ENCODE data around the gene PADI4.
"Not testable (repeated sequence)": the region's sequence is repeated elsewhere in the genome, so short reads cannot be mapped to it uniquely, and the experiment has no call there.

PADI4 gene

DNA sequence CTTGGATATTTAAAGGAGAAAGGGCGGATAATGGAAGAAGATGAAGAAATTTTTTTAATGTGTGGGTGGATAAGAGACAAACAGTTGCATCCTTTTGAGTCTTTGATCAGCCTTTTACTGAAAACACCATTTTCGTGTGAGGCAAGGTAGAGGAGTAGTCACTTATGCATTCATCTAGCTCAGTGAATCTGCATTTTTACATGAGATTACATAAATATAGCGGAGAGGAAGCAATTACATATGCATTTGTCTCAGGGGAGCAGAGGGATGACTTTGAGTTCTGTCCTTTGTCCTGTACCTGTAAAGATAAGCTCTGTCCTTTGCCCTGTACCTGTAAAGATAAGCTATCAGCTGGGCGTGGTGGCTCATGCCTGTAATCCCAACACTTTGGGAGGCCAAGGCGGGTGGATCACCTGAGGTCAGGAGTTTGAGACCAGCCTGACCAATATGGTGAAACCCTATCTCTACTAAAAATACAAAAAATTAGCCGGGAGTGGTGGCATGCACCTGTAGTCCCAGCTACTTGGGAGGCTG, 13.9 kb downstream of the PADI4 start:
- not testable (repeated sequence) for H3K27me3 ChIP-seq (ENCODE audit: control insufficient read depth, insufficient read depth, low read length); H3K4me1 ChIP-seq (ENCODE audit: control insufficient read depth, insufficient read depth, low read length); H3K9ac ChIP-seq (ENCODE audit: low read length); H3K9me3 ChIP-seq (ENCODE audit: control insufficient read depth, low read length); H3K4me3 ChIP-seq (ENCODE audit: low read length); H3K36me3 ChIP-seq (ENCODE audit: control insufficient read depth, insufficient read depth, low read length)

DNA sequence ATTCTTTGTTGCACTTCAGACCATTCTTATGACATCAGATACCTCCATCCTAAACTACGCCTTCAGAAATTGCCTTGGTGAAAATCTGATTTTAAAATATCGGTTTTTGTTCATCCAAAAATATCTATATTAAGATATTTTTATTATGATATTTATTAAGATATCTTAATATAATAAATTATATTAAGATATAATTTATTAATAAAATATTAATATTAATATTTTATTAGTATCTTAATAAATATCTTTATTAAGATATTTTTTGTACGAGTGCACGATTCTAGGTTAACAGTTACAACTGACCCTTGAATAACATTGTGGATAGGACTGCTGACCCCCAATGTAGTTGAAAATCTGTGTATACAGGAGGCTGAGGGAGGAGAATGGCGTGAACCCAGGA, 20.9 kb downstream of the PADI4 start:
- H3K36me3 ChIP-seq (ENCODE audit: control insufficient read depth, insufficient read depth, low read length), result no peaks in the 10 kb centered on the region
- H3K4me1 ChIP-seq (ENCODE audit: control insufficient read depth, insufficient read depth, low read length), result no peaks in the 10 kb centered on the region
- H3K9ac ChIP-seq (ENCODE audit: low read length), result no peak overlapping the region
- H3K4me3 ChIP-seq (ENCODE audit: low read length), result no peak overlapping the region
- H3K9me3 ChIP-seq (ENCODE audit: control insufficient read depth, low read length), result no peaks in the 10 kb centered on the region
- peaks cover 3% of the 10 kb centered on the region for H3K27me3 ChIP-seq (ENCODE audit: control insufficient read depth, insufficient read depth, low read length)

DNA sequence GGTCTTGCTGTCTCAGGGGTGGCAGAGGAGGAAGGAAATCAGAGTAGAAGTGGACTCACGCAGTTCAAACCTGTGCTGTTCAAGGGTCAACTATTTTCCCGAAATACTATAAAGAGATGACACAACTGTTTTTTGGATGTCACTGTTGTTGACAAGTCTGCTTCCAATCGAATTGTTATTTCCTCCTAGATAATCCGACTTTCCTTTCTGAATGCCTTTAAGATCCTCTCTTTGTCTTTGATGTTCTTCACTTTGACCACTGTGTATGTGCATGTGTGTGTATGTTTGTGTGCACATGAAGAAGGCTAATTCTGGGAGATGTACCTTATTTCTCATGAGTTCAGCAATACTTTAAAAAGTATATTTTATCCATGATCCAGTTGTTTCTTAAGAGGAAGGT, 21.6 kb downstream of the PADI4 start:
- no peak overlapping the region for H3K4me3 ChIP-seq (ENCODE audit: low read length)
- H3K9ac ChIP-seq (ENCODE audit: low read length), result no peak overlapping the region
- peaks cover 3% of the 10 kb centered on the region for H3K27me3 ChIP-seq (ENCODE audit: control insufficient read depth, insufficient read depth, low read length)
- no peaks in the 10 kb centered on the region for H3K9me3 ChIP-seq (ENCODE audit: control insufficient read depth, low read length)
- H3K36me3 ChIP-seq (ENCODE audit: control insufficient read depth, insufficient read depth, low read length), result no peaks in the 10 kb centered on the region
- H3K4me1 ChIP-seq (ENCODE audit: control insufficient read depth, insufficient read depth, low read length), result no peaks in the 10 kb centered on the region

DNA sequence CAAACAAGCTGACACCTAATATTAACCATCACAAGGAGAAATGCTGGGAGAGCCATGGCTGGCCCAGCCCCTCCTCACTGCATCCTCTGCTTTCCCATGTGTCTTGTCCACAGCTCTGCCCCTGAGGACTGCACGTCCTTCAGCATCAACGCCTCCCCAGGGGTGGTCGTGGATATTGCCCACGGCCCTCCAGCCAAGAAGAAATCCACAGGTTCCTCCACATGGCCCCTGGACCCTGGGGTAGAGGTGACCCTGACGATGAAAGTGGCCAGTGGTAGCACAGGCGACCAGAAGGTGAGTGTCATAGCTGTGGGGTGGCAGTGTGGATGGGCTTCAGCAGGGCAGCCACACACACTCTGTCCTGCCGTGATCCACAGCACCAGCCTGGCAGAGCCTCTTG, 22.9 kb downstream of the PADI4 start:
- no peak overlapping the region for H3K4me3 ChIP-seq (ENCODE audit: low read length)
- no peaks in the 10 kb centered on the region for H3K9me3 ChIP-seq (ENCODE audit: control insufficient read depth, low read length)
- no peaks in the 10 kb centered on the region for H3K4me1 ChIP-seq (ENCODE audit: control insufficient read depth, insufficient read depth, low read length)
- H3K27me3 ChIP-seq (ENCODE audit: control insufficient read depth, insufficient read depth, low read length), result peaks cover 3% of the 10 kb centered on the region
- no peaks in the 10 kb centered on the region for H3K36me3 ChIP-seq (ENCODE audit: control insufficient read depth, insufficient read depth, low read length)
- H3K9ac ChIP-seq (ENCODE audit: low read length), result no peak overlapping the region

DNA sequence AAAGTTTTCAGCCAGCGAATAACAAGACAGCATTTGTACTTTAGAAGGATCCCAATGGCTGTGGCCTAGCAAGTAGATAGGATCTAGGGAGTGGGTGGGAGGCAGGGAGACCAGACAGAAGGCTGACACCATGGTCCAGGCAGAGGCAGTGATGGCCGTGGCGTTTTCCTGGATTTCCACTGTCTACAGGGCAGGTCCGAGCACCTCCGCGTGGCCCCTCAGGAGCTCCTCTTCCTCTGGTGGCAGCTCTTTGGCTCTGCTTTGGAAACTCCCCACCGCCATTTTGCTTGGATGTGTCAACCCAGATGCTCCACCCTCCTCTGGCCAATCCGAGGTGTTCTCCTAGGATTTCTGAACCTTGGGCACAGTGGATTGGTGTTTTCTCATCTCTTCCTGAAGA, 25.1 kb downstream of the PADI4 start:
- Histone ChIP-seq H3K9me3 (ENCODE audit: control insufficient read depth, low read length) (no peaks in the 10 kb centered on the region), H3K27me3 (ENCODE audit: control insufficient read depth, insufficient read depth, low read length) (peaks cover 3% of the 10 kb centered on the region), H3K9ac (ENCODE audit: low read length) (no peak overlapping the region)

DNA sequence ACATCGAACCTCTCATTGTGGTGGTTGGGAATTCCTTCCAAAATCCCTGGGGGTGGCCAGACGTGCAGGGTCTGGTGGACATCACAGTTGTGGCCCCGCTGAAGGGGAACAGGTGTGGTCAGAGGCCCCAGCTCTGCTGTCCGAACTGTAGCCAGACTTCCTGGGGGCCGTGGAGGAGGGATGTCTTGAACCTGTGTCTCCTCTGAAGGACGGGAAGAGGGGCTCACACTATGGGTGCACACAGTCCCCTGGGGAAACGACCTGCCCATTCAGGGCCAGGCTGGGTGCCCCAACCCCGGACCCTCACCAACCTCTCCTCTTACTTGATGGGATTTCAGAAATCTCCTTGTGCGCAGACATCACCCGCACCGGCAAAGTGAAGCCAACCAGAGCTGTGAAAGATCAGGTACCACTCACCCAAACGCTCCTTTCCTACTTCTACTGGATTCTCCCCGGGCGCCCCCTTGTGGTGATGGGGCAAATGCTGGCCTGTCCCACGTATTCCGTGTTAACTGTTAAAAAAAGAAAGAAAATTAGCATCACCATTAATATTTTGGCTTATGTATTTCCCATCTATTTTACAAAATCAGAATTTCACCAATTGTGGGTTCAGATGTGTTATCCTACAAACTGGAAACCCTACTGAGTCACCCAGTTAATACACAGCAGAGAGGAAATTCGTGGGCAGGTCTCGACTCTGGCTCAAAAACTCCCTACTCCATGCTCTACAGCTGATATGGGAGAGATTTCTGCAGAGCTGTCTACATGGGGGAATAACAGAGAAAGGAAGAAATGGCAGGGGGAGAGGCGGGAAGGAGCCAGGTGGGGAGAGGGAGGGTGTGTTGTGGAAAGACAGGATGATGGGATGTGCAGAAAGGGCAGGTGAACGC, 28.1 kb downstream of the PADI4 start:
- H3K9me3 ChIP-seq (ENCODE audit: control insufficient read depth, low read length), result no peaks in the 10 kb centered on the region
- no peaks in the 10 kb centered on the region for H3K4me1 ChIP-seq (ENCODE audit: control insufficient read depth, insufficient read depth, low read length)
- no peak overlapping the region for H3K4me3 ChIP-seq (ENCODE audit: low read length)
- no peak overlapping the region for H3K9ac ChIP-seq (ENCODE audit: low read length)
- no peaks in the 10 kb centered on the region for H3K36me3 ChIP-seq (ENCODE audit: control insufficient read depth, insufficient read depth, low read length)
- peaks cover 3% of the 10 kb centered on the region for H3K27me3 ChIP-seq (ENCODE audit: control insufficient read depth, insufficient read depth, low read length)

More for the DNA sequence above, 25.1 kb downstream of the PADI4 start:
- no peak overlapping the region for H3K4me3 ChIP-seq (ENCODE audit: low read length)
- H3K36me3 ChIP-seq (ENCODE audit: control insufficient read depth, insufficient read depth, low read length), result no peaks in the 10 kb centered on the region
- H3K4me1 ChIP-seq (ENCODE audit: control insufficient read depth, insufficient read depth, low read length), result no peaks in the 10 kb centered on the region

DNA sequence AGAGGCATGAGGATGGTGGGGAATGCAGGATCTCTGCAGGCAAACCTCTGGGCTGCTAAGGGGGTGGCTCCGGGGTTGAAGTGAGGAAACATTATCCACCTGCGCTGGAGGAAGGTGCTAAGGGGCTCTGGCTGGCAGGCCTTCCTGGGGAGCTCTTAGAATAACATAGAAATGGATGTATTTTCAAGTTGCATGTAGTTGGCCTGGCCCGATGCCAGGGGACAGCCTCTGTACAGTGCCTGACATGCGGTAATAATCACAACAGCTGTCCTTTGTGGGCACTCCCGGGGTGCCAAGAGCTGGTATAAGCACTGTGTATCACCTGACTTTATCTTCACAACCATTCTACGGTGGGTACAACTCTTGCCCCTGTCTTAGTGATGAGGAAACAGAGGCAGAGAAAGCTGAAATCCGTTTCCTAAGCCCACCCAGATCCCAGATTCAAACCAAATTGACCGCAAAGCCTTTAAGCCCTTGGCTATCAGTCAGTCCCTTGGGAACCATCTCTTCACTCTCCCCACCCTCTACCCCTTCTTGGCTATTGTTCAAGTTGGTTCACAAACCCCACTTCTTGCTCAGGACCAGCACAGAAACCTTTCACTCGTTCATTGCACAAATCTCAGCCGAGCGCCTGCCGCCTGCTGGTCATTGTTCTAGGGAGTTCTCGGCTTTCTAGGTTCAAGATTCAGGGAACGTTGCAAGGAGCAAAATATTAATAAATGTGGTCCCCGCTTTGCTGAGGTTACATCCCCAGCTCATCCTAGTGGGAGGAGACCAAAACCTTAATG, 30.9 kb downstream of the PADI4 start:
- H3K36me3 ChIP-seq (ENCODE audit: control insufficient read depth, insufficient read depth, low read length), result no peaks in the 10 kb centered on the region
- no peak overlapping the region for H3K4me3 ChIP-seq (ENCODE audit: low read length)
- H3K27me3 ChIP-seq (ENCODE audit: control insufficient read depth, insufficient read depth, low read length), result no peaks in the 10 kb centered on the region
- no peaks in the 10 kb centered on the region for H3K4me1 ChIP-seq (ENCODE audit: control insufficient read depth, insufficient read depth, low read length)
- no peaks in the 10 kb centered on the region for H3K9me3 ChIP-seq (ENCODE audit: control insufficient read depth, low read length)
- H3K9ac ChIP-seq (ENCODE audit: low read length), result no peak overlapping the region

DNA sequence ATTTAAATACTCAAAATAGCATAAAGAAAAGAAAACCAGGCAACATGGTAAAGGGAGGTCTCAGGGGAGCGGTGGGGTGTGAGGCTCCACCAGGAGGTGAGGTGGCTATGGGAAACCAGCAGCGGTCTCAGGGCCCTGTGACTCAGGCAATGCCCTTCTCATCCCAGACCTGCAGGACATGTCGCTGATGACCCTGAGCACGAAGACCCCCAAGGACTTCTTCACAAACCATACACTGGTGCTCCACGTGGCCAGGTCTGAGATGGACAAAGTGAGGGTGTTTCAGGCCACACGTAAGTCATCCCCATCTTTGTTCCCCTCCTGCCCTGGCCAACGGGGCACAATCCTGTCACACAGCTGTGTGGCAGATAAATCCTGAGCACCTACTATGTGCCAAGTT, 31.5 kb downstream of the PADI4 start:
- Histone ChIP-seq H3K9ac (ENCODE audit: low read length) (no peak overlapping the region), H3K4me3 (ENCODE audit: low read length) (no peak overlapping the region), H3K27me3 (ENCODE audit: control insufficient read depth, insufficient read depth, low read length) (no peaks in the 10 kb centered on the region), H3K36me3 (ENCODE audit: control insufficient read depth, insufficient read depth, low read length) (no peaks in the 10 kb centered on the region), H3K9me3 (ENCODE audit: control insufficient read depth, low read length) (no peaks in the 10 kb centered on the region), H3K4me1 (ENCODE audit: control insufficient read depth, insufficient read depth, low read length) (no peaks in the 10 kb centered on the region)

DNA sequence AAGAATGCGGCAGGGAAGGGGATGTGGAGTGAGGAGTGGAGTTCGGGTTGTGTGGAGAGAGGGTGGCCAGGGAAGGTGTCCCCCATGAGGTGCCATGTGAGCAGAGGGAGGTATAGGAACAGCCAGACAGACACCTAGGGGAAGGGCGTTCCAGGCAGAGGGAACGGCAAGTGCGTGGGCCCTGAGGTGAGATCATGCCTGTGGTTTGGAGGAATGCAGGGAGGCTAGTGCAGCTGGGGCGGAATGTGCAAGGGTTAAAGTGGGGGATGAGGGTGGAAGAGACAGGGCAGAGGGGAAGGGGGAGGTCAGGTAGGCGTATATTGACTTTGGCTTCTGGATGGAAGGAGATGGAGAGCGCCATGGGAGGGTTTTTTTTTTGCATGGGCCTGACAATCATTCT, 32.4 kb downstream of the PADI4 start:
- no peaks in the 10 kb centered on the region for H3K9me3 ChIP-seq (ENCODE audit: control insufficient read depth, low read length)
- H3K4me1 ChIP-seq (ENCODE audit: control insufficient read depth, insufficient read depth, low read length), result no peaks in the 10 kb centered on the region
- no peak overlapping the region for H3K9ac ChIP-seq (ENCODE audit: low read length)
- H3K4me3 ChIP-seq (ENCODE audit: low read length), result no peak overlapping the region
- H3K27me3 ChIP-seq (ENCODE audit: control insufficient read depth, insufficient read depth, low read length), result no peaks in the 10 kb centered on the region
- no peaks in the 10 kb centered on the region for H3K36me3 ChIP-seq (ENCODE audit: control insufficient read depth, insufficient read depth, low read length)

DNA sequence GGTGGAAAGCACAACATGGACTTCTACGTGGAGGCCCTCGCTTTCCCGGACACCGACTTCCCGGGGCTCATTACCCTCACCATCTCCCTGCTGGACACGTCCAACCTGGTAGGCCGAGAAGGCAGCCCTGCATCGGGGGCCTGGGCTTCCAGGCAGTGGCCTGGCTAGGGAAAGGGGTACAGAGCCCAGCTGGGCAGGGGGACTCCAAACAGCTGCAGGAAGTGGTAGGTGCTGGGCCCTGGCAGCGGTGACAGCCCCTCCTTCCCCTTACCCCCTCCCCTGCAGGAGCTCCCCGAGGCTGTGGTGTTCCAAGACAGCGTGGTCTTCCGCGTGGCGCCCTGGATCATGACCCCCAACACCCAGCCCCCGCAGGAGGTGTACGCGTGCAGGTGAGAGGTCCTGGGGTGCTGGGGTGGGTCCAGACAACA, 34.0 kb downstream of the PADI4 start:
- no peaks in the 10 kb centered on the region for H3K4me1 ChIP-seq (ENCODE audit: control insufficient read depth, insufficient read depth, low read length)
- no peaks in the 10 kb centered on the region for H3K9me3 ChIP-seq (ENCODE audit: control insufficient read depth, low read length)
- no peaks in the 10 kb centered on the region for H3K36me3 ChIP-seq (ENCODE audit: control insufficient read depth, insufficient read depth, low read length)
- no peak overlapping the region for H3K9ac ChIP-seq (ENCODE audit: low read length)
- H3K27me3 ChIP-seq (ENCODE audit: control insufficient read depth, insufficient read depth, low read length), result no peaks in the 10 kb centered on the region
- no peak overlapping the region for H3K4me3 ChIP-seq (ENCODE audit: low read length)

DNA sequence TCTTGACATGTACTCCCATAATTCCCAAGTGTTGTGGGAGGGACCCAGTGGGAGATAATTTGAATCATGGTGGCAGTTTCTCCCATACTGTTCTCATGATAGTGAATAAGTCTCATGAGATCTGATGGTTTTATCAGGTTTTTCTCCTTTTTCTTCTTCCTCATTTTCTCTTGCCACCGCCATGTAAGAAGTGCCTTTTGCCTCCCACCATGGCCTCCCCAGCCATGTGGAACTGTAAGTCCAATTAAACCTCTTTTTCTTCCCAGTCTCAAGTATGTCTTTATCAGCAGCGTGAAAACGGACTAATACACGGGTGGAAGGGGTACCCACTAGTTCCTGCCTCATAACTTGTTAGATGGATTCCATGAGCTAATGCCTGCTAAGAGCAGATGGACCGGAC, 37.5 kb downstream of the PADI4 start:
- not testable (repeated sequence) for H3K4me3 ChIP-seq (ENCODE audit: low read length); H3K9ac ChIP-seq (ENCODE audit: low read length); H3K36me3 ChIP-seq (ENCODE audit: control insufficient read depth, insufficient read depth, low read length); H3K27me3 ChIP-seq (ENCODE audit: control insufficient read depth, insufficient read depth, low read length); H3K4me1 ChIP-seq (ENCODE audit: control insufficient read depth, insufficient read depth, low read length); H3K9me3 ChIP-seq (ENCODE audit: control insufficient read depth, low read length)

Measured in mucosa of stomach (tissue), 1 donor.